AG04450 (cell line): ENCODE data around the gene POLR1E. TPM values are rescaled to one million over a fixed set of nuclear protein-coding genes. Genes with fewer than 3 reads are reported as not detected.

Source experiments
- CTCF ChIA-PET: fragments of 300-600, 350-600 bp; formaldehyde crosslinking; extraction: SDS; loops from one replicate; lab custom pipeline; 2022; ENCODE audit warnings: antibody characterized with exemption, inconsistent platforms; lab: Charles Lee
- POLR2A ChIA-PET: fragments of 350-600 bp; formaldehyde crosslinking; extraction: SDS; loops from one replicate; lab custom pipeline; 2021; ENCODE audit warnings: antibody characterized with exemption, inconsistent platforms; lab: Yijun Ruan, JAX
- DNase-seq: peaks from one replicate; pipeline ENCODE4 v3.0.0-alpha.2; 2011; ENCODE audit warnings: low read depth, low spot score
- H3K27ac ChIP-seq: one replicate; pipeline ENCODE4 v1.5.1; 2012; ENCODE audit warnings: low read depth, low read length, control low read depth
- H3K27me3 ChIP-seq: one replicate; pipeline ENCODE4 v1.6.0; 2012; ENCODE audit warnings: low read length; ENCODE audit not compliant: control insufficient read depth, insufficient read depth
- H3K4me3 ChIP-seq: 2 replicates; pipeline ENCODE4 v1.5.1; 2011; ENCODE audit warnings: mild to moderate bottlenecking, low read depth, low read length, control low read depth
- H3K9me3 ChIP-seq: 2 replicates; pipeline ENCODE4 v1.5.1; 2012; ENCODE audit warnings: low read length; ENCODE audit not compliant: control insufficient read depth, insufficient read depth
- CTCF ChIP-seq: IDR thresholded peaks from 2 replicates; pipeline ENCODE4 v1.5.1; 2011; ENCODE audit warnings: low read depth, low read length, control low read depth, inconsistent platforms
- polyA plus RNA-seq: library from polyadenylated mRNA; depleted of rRNA; stranded (reverse); fragments of >200 nt; gene quantifications from 2 replicates; pipeline ENCODE4 v1.2.3, GENCODE V29; 2011

POLR1E gene
- polyA plus RNA-seq, 1 experiment, result 44.5 TPM

GRCh38 chr9:37522971-37523370, 37.2 kb downstream of the POLR1E start:
- TF ChIP-seq CTCF, result no peak
- ChIA-PET CTCF (no interaction called here), POLR2A (no interaction called here)

GRCh38 chr9:37523916-37524315, 38.2 kb downstream of the POLR1E start:
- TF ChIP-seq CTCF, result no peak
- no peak overlapping the region for H3K27ac ChIP-seq
- no peak overlapping the region for H3K4me3 ChIP-seq
- CTCF ChIA-PET, result no interaction called here
- no peaks in the 10 kb centered on the region for H3K27me3 ChIP-seq
- no peak for DNase-seq
- POLR2A ChIA-PET, result no interaction called here
- no peaks in the 10 kb centered on the region for H3K9me3 ChIP-seq

More at GRCh38 chr9:37522971-37523370, 37.2 kb downstream of the POLR1E start:
- H3K27ac ChIP-seq, result no peak overlapping the region
- H3K4me3 ChIP-seq, result no peak overlapping the region
- no peaks in the 10 kb centered on the region for H3K9me3 ChIP-seq
- DNase-seq, result no peak
- no peaks in the 10 kb centered on the region for H3K27me3 ChIP-seq

- Histone ChIP-seq H3K4me3 (no peak overlapping the region), H3K27me3 (no peaks in the 10 kb centered on the region), H3K27ac (peak overlapping the region; percentile 11), H3K9me3 (no peaks in the 10 kb centered on the region; the same call in 1 of the 2 replicates)
- POLR2A ChIA-PET, result no interaction called here
- DNase-seq, result no peak
- CTCF ChIA-PET, result no interaction called here
- no peak for TF ChIP-seq CTCF
Measured at GRCh38 chr9:37528652-37529471, 43.1 kb downstream of the POLR1E start.

GRCh38 chr9:37531699-37532098, 46.0 kb downstream of the POLR1E start:
- POLR2A ChIA-PET, result no interaction called here
- Histone ChIP-seq H3K9me3 (no peaks in the 10 kb centered on the region; the same call in 1 of the 2 replicates), H3K27ac (no peak overlapping the region), H3K27me3 (no peaks in the 10 kb centered on the region), H3K4me3 (no peak overlapping the region)
- DNase-seq, result no peak
- TF ChIP-seq CTCF, result no peak
- CTCF ChIA-PET, result no interaction called here

- POLR2A ChIA-PET, result no interaction called here
- Histone ChIP-seq H3K9me3 (no peaks in the 10 kb centered on the region), H3K27me3 (no peaks in the 10 kb centered on the region), H3K27ac (no peak overlapping the region), H3K4me3 (no peak overlapping the region)
- CTCF ChIA-PET, result no interaction called here
- TF ChIP-seq CTCF, result no peak
- no peak for DNase-seq
Measured at GRCh38 chr9:37534412-37534811, 48.7 kb downstream of the POLR1E start.
